ENCODE measurements around the gene LDB2.

- TF ChIP-seq CTCF (IDR thresholded peaks at IDR 0.05; ENCODE audit: low read depth, low read length), result no peak
- no peak for TF ChIP-seq POLR2A (IDR thresholded peaks at IDR 0.05; ENCODE audit: extremely low read depth, insufficient read length)
These were observed 437.1 kb downstream of the LDB2 start for GRCh38 chr4:16461362-16461761.
